Measurements from ENCODE around the gene KRTAP5-8.
"Not testable (repeated sequence)": the region's sequence is repeated elsewhere in the genome, so short reads cannot be mapped to it uniquely, and the experiment has no call there.

GRCh38 chr11:71537977-71538665, at the start of gene KRTAP5-8:
- not testable (repeated sequence) for TF ChIP-seq CTCF (IDR thresholded peaks at IDR 0.05; ENCODE audit: poor library complexity); EZH2phosphoT487 (IDR thresholded peaks at IDR 0.05; ENCODE audit: low read depth, severe bottlenecking, unreplicated experiment)
